Measurements from ENCODE around the gene MFSD6.
"Not testable (repeated sequence)": the region's sequence is repeated elsewhere in the genome, so short reads cannot be mapped to it uniquely, and the experiment has no call there.

Gene MFSD6

DNA sequence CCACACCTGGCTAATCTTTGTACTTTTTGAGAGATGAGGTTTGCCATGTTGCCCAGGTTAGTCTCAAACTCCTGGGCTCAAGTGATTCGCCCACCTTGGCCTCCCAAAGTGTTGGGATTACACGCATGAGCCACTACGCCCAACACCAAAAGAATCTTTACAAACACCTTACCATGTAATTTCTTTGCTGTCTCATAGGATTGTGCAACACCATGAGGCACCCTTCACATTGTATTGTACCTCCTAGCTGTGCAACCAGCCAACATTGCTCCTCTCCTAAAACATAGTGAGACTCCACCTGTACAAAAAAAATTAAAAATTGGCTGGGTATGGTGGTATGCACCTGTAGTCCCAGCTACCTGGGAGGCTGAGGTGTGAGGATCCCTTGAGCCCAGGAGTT, 3.1 kb upstream of the MFSD6 start:
- DNase-seq (ENCODE audit: low read depth, low spot score), result no peak

DNA sequence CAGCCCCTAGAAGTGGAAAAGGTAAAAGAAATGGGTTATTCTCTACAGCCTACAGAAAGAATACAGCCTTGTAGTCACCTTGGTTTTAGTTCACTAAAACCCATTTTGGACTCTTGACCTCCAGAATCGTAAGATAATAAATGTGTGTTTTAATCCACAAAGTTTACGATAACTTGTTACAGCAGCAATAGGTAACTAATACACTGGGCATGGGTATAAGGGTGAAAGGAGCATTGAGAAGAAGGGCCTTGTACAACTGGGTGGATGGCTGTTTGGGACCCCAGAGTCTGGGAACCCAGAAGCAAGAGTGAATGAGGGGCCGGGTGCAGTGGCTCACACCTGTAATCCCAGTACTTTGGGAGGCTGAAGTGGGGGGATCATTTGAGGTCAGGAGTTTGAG, 2.2 kb upstream of the MFSD6 start:
- DNase-seq (ENCODE audit: low read depth, low spot score), result no peak

DNA sequence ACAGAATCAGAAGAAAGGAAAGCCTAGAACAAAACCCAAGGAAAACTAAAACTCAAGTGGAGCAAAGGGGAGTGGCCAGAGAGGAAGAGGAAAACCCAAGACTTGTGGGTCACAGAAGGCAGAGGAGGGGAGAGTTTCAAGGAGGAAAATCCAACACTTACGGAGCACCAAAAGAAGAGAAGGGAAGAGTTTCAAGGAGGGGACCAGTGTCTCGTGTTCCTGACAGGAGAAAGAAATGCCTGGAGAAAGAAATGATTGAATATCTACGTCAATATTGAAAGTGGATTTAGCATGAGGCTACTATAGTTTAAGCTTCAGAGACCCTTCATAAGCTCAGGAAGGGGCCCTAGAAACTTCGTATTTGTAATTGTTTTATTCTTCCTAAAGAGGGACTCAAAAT, 1.4 kb upstream of the MFSD6 start:
- no peak for DNase-seq (ENCODE audit: low read depth, low spot score)

DNA sequence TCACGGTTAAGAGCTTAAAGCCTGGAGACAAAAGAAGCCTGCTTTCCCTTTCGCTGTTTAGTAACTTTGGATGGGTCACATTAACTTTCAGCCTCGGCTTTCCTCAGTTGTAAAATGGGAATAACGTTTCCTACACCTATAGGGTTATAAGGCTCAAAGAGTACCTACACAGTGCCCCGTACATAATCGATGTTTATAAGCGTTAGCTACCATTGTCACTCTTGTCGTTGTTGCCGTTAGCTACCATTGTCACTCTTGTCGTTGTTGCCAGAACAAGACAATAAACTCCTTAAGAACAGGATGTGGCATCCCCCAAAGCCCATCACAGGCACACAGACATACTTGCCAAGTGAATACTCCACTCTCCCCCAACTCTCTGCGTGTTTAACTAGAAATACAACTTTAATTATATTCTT, 901 bp upstream of the MFSD6 start:
- DNase-seq (ENCODE audit: low read depth, low spot score), result no peak

DNA sequence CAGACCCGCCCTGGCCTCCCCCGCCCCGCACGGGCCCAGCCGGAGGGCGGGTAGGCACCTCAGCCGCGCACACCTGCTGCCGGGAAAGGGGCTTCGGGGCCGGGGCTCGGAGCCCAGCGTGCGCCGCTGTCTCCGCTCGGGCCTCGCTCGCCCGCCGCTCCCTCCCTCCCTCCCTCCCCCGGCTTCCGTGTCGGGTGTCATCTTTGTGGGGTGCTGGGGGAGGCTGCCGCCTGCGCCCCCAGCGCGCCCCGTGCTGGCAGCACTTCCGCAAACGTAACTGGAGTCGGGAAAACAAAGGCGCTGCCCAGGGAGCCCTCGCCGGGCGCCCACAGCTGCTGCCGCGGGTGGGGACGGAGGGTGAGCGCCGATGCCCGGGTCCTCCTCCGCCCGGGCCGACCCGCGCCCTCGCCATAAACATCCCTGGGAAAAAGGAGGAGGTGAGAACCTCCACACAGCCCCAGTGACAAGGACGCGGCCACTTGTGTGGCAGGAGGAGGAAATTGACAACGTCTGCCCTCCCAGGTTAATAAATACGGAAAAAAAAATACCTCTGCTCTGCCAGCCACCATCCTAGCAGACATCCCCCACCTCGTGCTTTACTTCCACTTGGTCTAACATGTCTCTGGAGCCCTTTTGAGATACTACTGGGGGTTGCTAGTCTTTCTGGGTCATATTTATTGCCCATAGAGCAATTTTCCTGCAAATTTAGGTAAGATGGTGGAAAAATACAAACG, 550 bp downstream of the MFSD6 start:
- no peak for DNase-seq (ENCODE audit: low read depth, low spot score)

DNA sequence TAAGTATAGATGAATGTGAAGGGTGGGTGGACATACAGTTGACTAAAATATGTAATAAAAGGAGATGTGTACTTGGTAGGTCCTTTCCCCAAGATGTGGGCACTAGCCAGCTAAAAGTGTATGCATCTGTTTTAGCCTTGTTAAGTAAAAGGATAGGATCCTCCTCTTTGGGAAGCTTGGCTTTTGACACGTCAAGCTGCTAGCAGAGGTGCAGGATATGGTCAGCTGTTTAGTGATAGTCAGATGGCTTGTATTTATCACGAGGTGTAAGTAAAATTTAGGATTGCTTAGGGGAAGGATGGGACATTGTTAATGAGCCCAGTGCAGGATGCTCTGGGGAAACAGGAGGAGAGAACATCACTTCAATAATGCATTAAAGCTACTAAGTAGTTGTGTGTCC, 1.5 kb downstream of the MFSD6 start:
- DNase-seq (ENCODE audit: low read depth, low spot score), result no peak

DNA sequence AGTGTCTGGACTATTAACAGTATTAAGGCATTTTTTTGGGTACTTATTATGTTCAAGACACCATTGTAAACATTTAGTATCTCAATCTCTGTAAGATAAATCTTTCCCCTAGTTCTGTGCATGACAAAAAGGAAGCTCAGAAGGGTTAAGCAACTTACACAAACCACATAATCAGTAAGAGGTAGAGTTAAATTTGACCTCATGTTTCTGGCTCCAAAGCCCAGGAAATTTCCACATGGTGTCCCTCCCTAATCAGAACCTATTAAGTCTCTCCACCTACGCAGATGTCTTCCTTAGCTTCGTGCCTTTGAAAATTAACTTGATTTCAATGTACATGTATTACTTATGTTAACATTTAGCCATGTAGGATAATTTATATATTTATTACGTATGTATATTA, 2.0 kb downstream of the MFSD6 start:
- no peak for DNase-seq (ENCODE audit: low read depth, low spot score)

DNA sequence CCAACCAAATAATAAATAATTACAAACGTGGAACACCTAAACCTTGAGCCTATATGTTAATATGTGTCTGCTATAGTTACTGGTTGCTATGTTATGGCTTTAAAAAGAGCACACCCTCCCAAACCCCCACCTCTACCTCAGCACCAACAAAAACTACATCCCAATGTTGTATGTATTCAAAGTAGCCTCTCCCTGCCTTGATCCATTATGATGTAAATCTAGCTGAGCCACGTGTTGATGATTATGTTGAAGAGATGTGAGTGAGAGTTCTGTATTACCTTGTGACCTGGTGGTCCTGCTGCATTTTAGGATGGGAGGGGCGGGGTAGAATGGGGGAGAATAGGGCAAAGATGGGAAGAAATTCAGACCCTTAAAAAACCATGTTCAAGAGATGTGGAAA, 4.8 kb downstream of the MFSD6 start:
- no peak for DNase-seq (ENCODE audit: low read depth, low spot score)

DNA sequence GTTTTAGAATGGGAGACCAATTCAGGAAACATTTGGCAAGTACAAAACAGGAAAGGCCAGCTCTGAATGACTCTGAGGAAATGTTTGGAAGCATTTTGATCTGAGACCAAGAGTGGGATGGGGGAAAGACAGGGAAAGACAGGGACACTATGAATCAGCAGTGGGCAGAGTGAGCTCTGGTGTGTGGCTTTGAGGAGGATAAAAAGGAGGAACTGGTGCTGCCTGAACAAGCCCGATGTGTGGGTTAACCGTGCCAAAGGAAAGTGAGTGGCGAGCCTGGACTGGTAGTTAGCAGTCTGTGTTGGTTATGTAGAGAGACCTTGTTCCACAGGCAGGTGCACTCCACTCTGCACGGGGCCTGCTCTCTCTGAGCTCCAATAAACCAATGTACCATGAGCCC, 5.3 kb downstream of the MFSD6 start:
- no peak for DNase-seq (ENCODE audit: low read depth, low spot score)

DNA sequence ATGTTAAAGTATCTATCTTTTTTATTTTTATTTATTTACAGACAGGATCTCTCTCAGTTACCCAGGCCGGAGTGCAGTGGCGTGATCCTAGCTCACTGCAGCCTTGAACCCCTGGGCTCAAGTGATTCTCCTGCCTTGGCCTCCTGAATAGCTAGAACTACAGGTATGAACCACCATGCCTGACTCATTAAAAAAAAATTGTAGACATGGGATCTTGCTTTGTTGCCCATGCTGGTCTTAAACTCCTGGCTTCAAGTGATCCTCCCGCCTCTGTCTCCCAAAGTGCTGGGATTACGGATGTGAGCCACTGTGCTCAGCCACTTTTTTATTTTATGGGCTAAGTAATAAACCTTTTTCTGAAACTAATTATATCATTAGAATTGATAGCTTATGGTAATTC, 7.1 kb downstream of the MFSD6 start:
- DNase-seq (ENCODE audit: low read depth, low spot score), result no peak

DNA sequence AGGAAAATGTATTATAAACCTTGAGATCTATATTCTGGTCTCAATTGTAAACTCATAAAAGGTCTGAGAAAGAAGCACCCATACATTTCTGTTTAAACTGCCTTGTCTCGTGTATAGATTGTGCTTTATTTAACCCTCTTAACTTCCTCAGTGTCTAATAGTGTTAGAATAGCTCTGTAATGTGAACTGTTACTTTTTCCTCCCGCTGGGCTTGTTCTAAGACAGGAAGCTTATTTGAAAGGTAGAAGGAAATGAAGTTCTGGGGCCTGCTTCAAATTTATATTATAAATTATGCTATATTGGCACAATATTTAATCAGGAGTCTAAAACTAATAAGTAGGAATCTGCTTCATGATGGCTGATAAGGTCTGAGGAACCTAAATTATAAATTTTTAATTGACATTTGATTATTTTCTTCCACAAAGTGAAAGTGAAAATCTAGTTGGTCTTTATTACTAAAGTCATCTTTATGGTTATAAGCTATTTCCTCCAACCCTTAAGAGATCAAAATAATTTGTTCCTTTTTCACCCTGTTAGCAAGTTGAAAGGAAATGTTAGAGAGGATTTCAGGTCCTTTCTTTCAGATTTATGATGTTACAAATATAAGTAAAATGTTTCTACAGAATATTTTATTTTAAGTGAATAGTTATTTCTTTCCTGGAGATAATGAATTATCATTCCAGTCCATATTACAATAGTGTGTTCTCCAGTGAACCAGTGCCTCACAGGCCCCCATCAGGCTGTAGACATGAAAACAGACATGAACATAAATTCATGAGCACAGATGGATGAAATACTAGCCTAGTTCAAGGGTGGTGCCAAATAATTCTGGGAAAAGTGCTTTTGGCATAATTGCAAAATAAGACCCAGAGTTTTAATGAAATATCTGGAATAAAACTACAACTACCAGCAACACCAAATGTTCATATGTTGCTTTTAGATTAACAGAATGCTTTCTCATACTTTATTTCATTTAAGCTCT, 7.9 kb downstream of the MFSD6 start:
- DNase-seq (ENCODE audit: low read depth, low spot score), result no peak

DNA sequence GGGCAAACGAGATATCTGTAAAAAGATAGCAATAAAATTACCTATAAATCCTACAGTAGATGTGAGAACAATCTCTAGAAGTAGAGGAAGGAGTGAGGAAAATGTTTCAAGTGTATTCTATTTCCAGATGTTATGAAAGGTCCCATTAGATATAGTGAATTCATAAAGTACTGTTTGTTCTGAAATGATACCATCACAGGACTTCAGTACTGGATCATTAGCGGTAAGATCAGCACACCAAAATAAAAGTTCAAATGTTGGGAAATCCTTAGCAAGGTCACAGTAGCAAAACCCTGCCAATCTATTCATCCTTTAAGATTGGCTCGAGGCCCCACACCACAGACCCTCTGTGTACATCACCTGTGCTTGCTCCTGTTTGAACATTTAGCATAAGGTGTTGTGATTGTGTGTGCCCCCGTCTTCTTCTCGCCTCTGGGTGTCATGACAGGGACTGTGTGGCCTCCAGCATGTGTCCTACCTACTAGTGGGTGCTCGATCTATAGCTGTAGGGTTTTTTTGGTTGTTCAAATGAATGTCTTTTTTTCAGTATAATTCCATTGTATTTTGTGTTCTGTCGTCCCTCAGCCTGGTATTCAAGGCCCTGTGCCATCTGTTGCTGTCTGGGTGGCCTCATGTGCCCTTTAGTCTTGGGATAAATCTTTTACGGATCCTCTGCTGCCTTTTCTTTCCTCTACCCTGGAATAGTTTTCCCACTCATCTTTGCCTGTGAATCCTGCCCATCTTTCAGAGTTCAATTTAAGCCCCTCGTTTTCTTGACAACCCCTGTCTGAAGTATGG, 9.1 kb downstream of the MFSD6 start:
- DNase-seq (ENCODE audit: low read depth, low spot score), result no peak

DNA sequence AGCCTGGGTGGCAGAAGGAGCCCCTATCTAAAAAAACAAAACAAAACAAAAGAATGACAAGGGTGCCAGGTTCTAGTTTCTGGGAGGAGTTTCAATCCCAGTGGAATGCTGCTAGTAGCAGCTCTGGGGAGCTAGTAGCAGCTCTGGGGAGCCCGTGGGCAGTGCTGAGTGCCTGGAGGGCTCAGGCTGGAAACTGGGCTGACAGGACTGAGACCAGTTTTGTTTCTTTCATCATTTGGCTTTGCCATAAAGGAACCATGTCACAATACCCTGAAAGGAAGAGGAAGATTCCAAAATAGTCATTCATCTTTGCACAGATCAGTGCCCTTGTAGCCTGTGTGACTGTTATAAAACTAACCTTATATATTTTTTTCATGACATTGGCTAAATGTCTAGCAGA, 10.6 kb downstream of the MFSD6 start:
- DNase-seq (ENCODE audit: low read depth, low spot score), result no peak

DNA sequence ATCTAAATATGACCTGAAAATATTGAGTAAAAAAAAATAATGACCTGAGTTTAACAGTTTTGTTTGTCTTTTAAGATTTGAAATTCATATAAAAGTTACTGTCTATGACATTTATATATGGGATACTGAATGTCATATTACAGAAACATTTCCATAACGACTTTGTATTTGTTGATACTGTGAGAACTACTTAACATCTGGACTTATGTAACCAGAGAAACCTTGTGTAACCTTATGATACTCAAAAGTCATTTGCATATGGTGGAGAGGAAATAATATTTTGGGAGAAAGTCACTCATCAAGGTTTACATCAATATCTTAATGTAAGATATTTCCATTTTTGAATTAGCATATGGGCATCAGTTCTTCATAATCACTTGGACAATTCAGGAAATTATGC, 12.6 kb downstream of the MFSD6 start:
- no peak for DNase-seq (ENCODE audit: low read depth, low spot score)

DNA sequence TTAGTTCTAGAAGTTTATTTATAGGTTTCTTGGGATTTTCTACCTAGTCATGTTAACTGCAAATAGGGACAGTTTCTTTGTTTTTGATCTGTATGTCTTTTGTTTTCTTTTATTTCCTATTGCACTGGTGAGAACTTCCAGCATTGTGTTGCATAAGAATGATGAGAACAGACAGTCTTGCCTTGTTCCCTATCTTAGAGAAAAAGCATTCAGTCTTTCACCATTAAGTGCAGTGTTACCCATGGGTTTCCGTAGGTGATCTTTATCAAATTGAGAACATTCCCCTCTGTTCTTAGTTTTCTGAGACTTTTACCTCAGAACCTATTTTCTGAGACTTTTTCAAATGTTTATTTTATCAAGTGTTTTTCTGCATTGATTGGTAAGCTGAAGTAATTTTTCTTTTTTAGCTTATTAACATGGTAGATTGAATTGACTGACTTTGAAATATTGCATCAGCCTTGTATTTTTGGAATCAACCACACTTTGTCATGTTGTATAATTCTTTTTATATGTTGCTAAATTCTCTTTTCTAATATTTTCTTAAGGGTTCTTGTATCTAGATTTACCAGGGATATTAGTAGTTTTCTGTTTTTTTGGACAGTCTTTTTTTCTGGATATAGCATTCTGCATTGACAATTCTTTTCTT, 17.2 kb downstream of the MFSD6 start:
- no peak for DNase-seq (ENCODE audit: low read depth, low spot score)

DNA sequence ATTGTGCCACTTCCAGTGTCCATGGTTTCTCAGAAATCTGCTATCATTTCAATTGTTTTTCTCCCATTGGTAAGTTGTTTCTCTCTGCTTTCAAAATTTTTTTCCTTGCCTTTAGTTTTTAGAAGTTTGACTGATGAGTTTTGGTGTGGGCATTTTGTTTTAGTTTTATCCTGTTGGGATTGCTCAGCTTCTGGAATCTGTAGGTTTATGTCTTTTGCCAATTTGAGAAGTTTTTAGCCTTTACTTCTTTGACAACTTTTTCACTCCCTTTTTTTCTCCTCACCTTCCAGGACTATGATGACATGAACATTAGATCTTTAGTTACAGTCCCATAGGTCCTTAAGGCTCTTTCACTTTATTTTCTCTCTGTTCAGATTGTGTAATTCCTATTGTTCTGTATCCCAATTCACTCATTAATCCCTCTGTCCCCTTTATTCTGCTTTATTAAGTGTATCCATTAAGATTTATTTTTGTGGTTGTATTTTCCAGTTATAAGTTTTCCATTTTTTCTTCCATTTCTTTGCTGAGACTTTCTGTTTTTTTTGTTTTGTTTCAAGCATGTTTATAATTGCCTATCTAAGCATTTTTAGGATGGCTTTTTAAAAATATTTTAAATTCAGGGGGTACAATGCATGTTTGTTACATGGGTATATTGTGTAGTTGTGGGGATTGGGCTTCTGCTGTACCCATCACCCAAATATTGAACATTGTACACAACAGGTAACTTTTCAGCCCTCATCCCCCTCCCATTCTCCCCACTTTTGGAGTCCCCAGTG, 17.9 kb downstream of the MFSD6 start:
- no peak for DNase-seq (ENCODE audit: low read depth, low spot score)

DNA sequence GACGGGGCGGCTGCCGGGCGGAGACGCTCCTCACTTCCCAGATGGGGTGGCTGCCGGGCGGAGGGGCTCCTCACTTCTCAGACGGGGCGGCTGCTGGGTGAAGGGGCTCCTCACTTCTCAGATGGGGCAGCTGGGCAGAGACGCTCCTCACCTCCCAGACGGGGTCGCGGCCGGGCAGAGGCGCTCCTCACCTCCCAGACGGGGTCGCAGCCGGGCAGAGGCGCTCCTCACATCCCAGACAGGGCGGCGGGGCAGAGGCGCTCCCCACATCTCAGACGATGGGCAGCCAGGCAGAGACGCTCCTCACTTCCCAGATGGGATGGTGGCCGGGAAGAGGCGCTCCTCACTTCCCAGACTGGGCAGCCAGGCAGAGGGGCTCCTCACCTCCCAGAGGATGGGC, 22.7 kb downstream of the MFSD6 start:
- not testable (repeated sequence) for DNase-seq (ENCODE audit: low read depth, low spot score)

DNA sequence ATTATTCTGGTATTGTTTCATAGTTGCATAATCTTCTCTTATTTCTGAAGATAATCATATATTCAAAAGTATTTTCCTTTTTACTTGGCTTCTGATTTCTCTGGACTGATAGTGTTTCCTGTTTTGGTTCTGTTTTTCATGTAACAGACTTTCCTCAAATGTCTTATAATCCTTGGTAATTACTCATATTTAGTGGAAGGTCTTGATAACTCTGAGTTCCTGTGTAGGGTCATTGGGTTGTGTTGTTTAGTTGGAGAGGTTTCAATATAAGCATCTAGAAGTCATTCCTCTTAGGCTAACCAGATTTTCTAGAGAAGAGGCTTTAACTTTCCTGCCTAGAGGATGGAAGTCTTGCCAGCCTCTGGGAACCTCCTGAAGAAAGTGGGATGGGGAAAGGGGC, 23.8 kb downstream of the MFSD6 start:
- no peak for DNase-seq (ENCODE audit: low read depth, low spot score)

DNA sequence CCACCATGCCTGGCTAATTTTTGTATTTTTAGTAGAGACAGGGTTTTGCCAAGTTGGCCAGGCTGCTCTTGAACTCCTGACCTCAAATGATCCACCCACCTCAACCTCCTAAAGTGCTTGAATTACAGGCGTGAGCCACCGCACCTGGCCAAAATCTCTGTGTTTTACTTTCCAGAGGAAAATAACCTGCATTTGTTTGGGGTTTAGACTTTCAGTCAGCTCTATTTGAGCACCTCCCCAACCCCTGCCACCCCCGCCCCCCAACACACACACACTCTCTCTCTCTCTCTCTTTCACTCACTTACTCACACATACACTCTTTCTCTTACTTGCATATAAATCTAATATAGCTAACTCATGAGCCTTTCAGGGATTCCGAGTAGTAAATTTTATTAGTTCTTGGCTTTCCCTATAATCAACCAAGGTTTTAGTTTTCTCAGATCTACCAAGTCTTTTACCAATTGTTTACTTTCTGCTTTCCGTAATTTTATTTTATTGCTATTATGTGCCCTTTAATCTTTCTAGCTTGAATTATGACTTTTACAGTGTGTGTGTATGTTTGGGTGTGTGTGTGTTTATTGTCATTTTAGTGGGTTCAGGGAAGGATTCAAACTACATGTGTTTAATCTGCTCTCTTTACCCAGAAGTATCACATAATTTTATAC, 24.5 kb downstream of the MFSD6 start:
- DNase-seq (ENCODE audit: low read depth, low spot score), result no peak

DNA sequence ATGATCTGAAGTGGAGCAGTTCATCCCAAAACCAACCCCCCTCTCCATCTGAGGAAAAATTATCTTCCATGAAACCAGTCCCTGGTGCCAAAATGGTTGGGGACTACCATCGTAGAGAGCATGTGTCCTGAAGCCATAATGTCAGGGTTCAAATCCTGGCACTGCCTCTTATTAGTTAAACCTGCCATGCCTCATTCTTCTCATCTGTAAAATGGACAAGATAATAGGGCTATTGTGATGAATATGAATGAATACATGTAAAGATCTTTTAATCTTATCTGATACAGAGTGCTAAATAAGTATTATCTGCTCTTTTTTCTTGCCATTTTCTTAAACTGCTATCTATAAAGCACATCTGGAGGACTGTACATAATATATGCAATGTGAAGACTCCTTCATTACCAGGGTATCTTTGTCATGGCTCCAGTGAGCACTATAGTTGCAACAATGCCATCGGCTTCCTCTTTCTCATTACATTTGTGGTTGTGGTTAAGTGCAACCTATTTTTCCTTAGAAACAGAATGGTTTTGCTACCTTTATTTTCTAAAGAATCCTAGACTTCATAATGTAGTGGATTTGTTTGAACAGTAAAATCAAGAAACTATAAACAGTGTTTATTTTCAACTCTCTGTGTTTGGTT, 27.0 kb downstream of the MFSD6 start:
- DNase-seq (ENCODE audit: low read depth, low spot score), result no peak
